HepG2 (cell line): ENCODE data around the gene CISH. TPM values are rescaled to one million over a fixed set of nuclear protein-coding genes. Genes with fewer than 3 reads are reported as not detected.

Experiments used
- ATF5 ChIP-seq: sonication (generic); formaldehyde crosslinking; IDR thresholded peaks from 2 replicates; pipeline ENCODE4 v1.4.0; 2020; ENCODE audit warnings: mild to moderate bottlenecking, low read depth, missing genetic modification reagents
- CEBPG ChIP-seq: IDR thresholded peaks from 2 replicates; pipeline ENCODE4 v1.6.1; 2016
- DDIT3 ChIP-seq: sonication (generic); formaldehyde crosslinking; IDR thresholded peaks from 2 replicates; pipeline ENCODE4 v1.4.0; 2020; ENCODE audit warnings: mild to moderate bottlenecking, missing genetic modification reagents
- DR1 ChIP-seq: sonication (generic); formaldehyde crosslinking; IDR thresholded peaks from 2 replicates; pipeline ENCODE4 v1.8.0; 2021; ENCODE audit warnings: mild to moderate bottlenecking, missing genetic modification reagents, inconsistent platforms
- FLYWCH1 ChIP-seq: sonication (generic); formaldehyde crosslinking; IDR thresholded peaks from 2 replicates; pipeline ENCODE4 v1.8.1; 2023; ENCODE audit warnings: mild to moderate bottlenecking, missing genetic modification reagents
- KAT7 ChIP-seq: IDR thresholded peaks from 2 replicates; pipeline ENCODE4 v1.6.1; 2018; ENCODE audit warnings: borderline replicate concordance, missing compliant biosample characterization
- MAFF ChIP-seq: IDR thresholded peaks from 2 replicates; pipeline ENCODE4 v1.6.1; 2011; ENCODE audit warnings: low read depth, low read length, improper control_type of control experiment
- MIXL1 ChIP-seq: IDR thresholded peaks from 2 replicates; pipeline ENCODE4 v1.6.1; 2016
- NFKBIZ ChIP-seq: IDR thresholded peaks from 2 replicates; pipeline ENCODE4 v1.6.1; 2018; ENCODE audit warnings: missing genetic modification reagents, missing compliant biosample characterization
- NONO ChIP-seq, 2 experiments: fragments of 450-650 bp in 1 of 2; sonication (generic) in 1 of 2; formaldehyde crosslinking in 1 of 2; IDR thresholded peaks in 1 of 2; conservative IDR thresholded peaks in 1 of 2; 2 replicates each; pipeline versions ENCODE4 v1.6.1 to v1.8.0; 2017 to 2022; ENCODE audit warnings: mild to moderate bottlenecking in 1 of 2, missing genetic modification reagents in 1 of 2, moderate library complexity in 1 of 2
- PREB ChIP-seq: sonication (generic); formaldehyde crosslinking; IDR thresholded peaks from 2 replicates; pipeline ENCODE4 v1.4.0; 2020; ENCODE audit warnings: missing genetic modification reagents
- TCF12 ChIP-seq, 2 experiments: fragments of 450-650 bp in 1 of 2; sonication (generic) in 1 of 2; formaldehyde crosslinking in 1 of 2; IDR thresholded peaks; 2 replicates each; pipeline versions ENCODE4 v1.6.1 to v1.8.0; 2017 to 2022; ENCODE audit warnings: antibody characterized with exemption in 1 of 2, mild to moderate bottlenecking in 1 of 2, missing genetic modification reagents in 1 of 2, moderate library complexity in 1 of 2
- TCF7 ChIP-seq: sonication (generic); IDR thresholded peaks from 2 replicates; pipeline ENCODE4 v1.6.1; 2016; ENCODE audit warnings: antibody characterized with exemption, low read depth
- TP53 ChIP-seq: sonication (generic); formaldehyde crosslinking; conservative IDR thresholded peaks from 2 replicates; pipeline ENCODE4 v1.4.0; 2020; ENCODE audit warnings: missing genetic modification reagents
- TRIM22 ChIP-seq: fragments of 450-650 bp; IDR thresholded peaks from 2 replicates; pipeline ENCODE4 v1.6.1; 2017
- ZFP36L2 ChIP-seq: sonication (generic); formaldehyde crosslinking; IDR thresholded peaks from 2 replicates; pipeline ENCODE4 v1.4.0; 2020; ENCODE audit warnings: missing genetic modification reagents
- ZNF232 ChIP-seq: sonication (generic); formaldehyde crosslinking; IDR thresholded peaks from 2 replicates; pipeline ENCODE4 v1.4.0; 2020; ENCODE audit warnings: missing genetic modification reagents, borderline replicate concordance
- ZNF276 ChIP-seq: sonication (generic); formaldehyde crosslinking; IDR thresholded peaks from 2 replicates; pipeline ENCODE4 v1.4.0; 2020; ENCODE audit warnings: mild to moderate bottlenecking, low read depth, missing genetic modification reagents
- ZNF34 ChIP-seq: sonication (generic); formaldehyde crosslinking; IDR thresholded peaks from 2 replicates; pipeline ENCODE4 v1.4.0; 2020; ENCODE audit warnings: mild to moderate bottlenecking, missing genetic modification reagents, borderline replicate concordance
- ZNF572 ChIP-seq: sonication (generic); formaldehyde crosslinking; IDR thresholded peaks from 2 replicates; pipeline ENCODE4 v1.5.1; 2020; ENCODE audit warnings: mild to moderate bottlenecking, missing genetic modification reagents
- ZNF574 ChIP-seq: sonication (generic); formaldehyde crosslinking; IDR thresholded peaks from 2 replicates; pipeline ENCODE4 v1.4.0; 2020; ENCODE audit warnings: missing genetic modification reagents
- ZSCAN25 ChIP-seq: sonication (generic); formaldehyde crosslinking; IDR thresholded peaks from 2 replicates; pipeline ENCODE4 v1.8.0; 2022; ENCODE audit warnings: mild to moderate bottlenecking, missing genetic modification reagents
- polyA plus RNA-seq, 8 experiments: library from polyadenylated mRNA; depleted of rRNA in 3 of 8; stranded (reverse) in 7 of 8; unstranded in 1 of 8; fragments of >200 nt; fragmentation: Illumina TruSeq in 4 of 8; extraction: Trizol in 4 of 8; gene quantifications; 2 replicates each; pipeline versions ENCODE4 v1.2.1 to v1.2.3, GENCODE V29; 2011 to 2016; ENCODE audit warnings: low read depth in 4 of 8, missing spikeins in 1 of 8, mixed read lengths in 1 of 8; ENCODE audit not compliant: insufficient read depth in 1 of 8
- total RNA-seq, 5 experiments: library from RNA; depleted of rRNA; stranded (reverse); fragments of >200 nt; fragmentation: Illumina TruSeq; extraction: Trizol; gene quantifications; 2 replicates each; pipeline ENCODE4 v1.2.3, GENCODE V29; 2016; ENCODE audit warnings: low read depth in 1 of 5

CISH gene
- total and polyA plus RNA-seq, 2 of the 13 experiments (the other 11 are each of a cell fraction or from before 2014, with no cell fraction given) = 0.91 to 1.5 TPM

GRCh38 chr3:50568947-50569749, 42.4 kb downstream of the CISH start, which contains the start of gene HEMK1 (continued):
- no peak for TF ChIP-seq TRIM22
- TF ChIP-seq ZFP36L2 = no peak
- TF ChIP-seq TCF7 = no peak
- peak; percentile 92; the same call in 1 of the 2 replicates for TF ChIP-seq ZNF276 (CRISPR knock-in tag)
- 0 out of 2 replicates have a peak, but pooled peaks have one; percentile 58 for TF ChIP-seq ATF5 (CRISPR knock-in tag)
- no peak for TF ChIP-seq DDIT3 (CRISPR knock-in tag)
- no peak for TF ChIP-seq CEBPG (CRISPR knock-in tag)
- peak; percentile 93 for TF ChIP-seq ZNF574 (CRISPR knock-in tag)
- no peak for TF ChIP-seq KAT7 (CRISPR knock-in tag)
- no peak for TF ChIP-seq ZNF232
- no peak for TF ChIP-seq TCF12 (IDR thresholded peaks at IDR 0.05)
- peak; percentile 62; the same call in 1 of the 2 replicates for TF ChIP-seq TCF12 (CRISPR knock-in tag; IDR thresholded peaks at IDR 0.05)
- peak; percentile 94; the same call in 1 of the 2 replicates for TF ChIP-seq ZNF572 (CRISPR knock-in tag)
- TF ChIP-seq MIXL1 (CRISPR knock-in tag) = no peak
- TF ChIP-seq NONO (IDR thresholded peaks at IDR 0.05) = no peak
- peak; percentile 92 for TF ChIP-seq NONO (CRISPR knock-in tag; conservative IDR thresholded peaks at IDR 0.05)
- TF ChIP-seq TP53 (CRISPR knock-in tag) = 0 out of 2 replicates have a peak, but pooled peaks have one; percentile 28
- TF ChIP-seq NFKBIZ (CRISPR knock-in tag) = no peak
- TF ChIP-seq PREB = no peak
- peak; percentile 86 for TF ChIP-seq ZNF34
- peak; percentile 67; the same call in 1 of the 2 replicates for TF ChIP-seq DR1 (CRISPR knock-in tag)
- TF ChIP-seq ZSCAN25 (CRISPR knock-in tag) = no peak
- TF ChIP-seq FLYWCH1 = no peak
- TF ChIP-seq MAFF = no peak
